ENCODE data around the gene SMYD3. TPM values are rescaled to one million over a fixed set of nuclear protein-coding genes. Genes with fewer than 3 reads are reported as not detected.

SMYD3 gene
- total and polyA plus RNA-seq, 2 donors, result 22.0 to 27.0 TPM

GRCh38 chr1:245879091-245879490 is 628.0 kb downstream of the SMYD3 start:
- Histone ChIP-seq H3K9me3 (ENCODE audit: control insufficient read depth in 2 of 2, insufficient read depth in 1 of 2, low read length in 1 of 2) (no peaks in the 10 kb centered on the region), H3K4me3 (ENCODE audit: low read length in 2 of 2) (no peak overlapping the region), H3K36me3 (ENCODE audit: control insufficient read depth in 2 of 2, insufficient read depth in 2 of 2, low read length in 1 of 2) (no peaks in the 10 kb centered on the region), H3K27ac (ENCODE audit: low read depth in 1 of 2, low read length in 1 of 2) (no peak overlapping the region), H3K27me3 (ENCODE audit: control insufficient read depth in 2 of 2, insufficient read depth in 1 of 2, low read length in 1 of 2) (no peaks in the 10 kb centered on the region), H3K4me1 (ENCODE audit: control insufficient read depth in 2 of 2, insufficient read depth in 2 of 2, low read length in 2 of 2) (no peaks in the 10 kb centered on the region)
- WGBS, result 98% methylated on average over 10 of the region's 10 CpGs
- no peak for DNase-seq (ENCODE audit: low read depth in 6 of 9, low spot score in 9 of 9)

DNA sequence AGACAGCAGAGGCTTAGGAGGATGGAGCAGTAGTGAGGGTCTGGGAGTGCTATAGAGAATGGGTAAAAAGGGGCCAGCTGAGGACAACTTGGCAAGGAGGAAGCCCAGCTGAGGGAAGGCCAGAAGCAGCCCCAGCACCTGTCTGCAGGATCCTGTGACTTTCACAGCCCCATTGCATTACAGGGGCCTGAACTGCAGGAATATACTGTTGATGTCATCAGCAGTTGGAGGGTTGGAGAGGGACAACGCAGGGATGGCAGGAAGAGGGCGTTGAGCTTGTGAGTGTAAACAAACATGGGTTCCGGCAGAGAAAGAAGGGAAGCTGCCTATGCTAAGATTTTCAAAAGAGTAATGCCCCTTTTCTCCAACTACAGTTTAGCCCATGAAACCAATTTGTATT is 628.5 kb downstream of the SMYD3 start:
- no peak overlapping the region for H3K27ac ChIP-seq (ENCODE audit: low read depth in 1 of 2, low read length in 1 of 2)
- WGBS, result 95% methylated on average over 3 of the region's 3 CpGs
- H3K9me3 ChIP-seq (ENCODE audit: control insufficient read depth in 2 of 2, insufficient read depth in 1 of 2, low read length in 1 of 2), result no peaks in the 10 kb centered on the region

GRCh38 chr1:245877976-245878375 is 629.1 kb downstream of the SMYD3 start:
- H3K4me1 ChIP-seq (ENCODE audit: control insufficient read depth in 2 of 2, insufficient read depth in 2 of 2, low read length in 2 of 2), result no peaks in the 10 kb centered on the region
- no peaks in the 10 kb centered on the region for H3K27me3 ChIP-seq (ENCODE audit: control insufficient read depth in 2 of 2, insufficient read depth in 1 of 2, low read length in 1 of 2)
- no peaks in the 10 kb centered on the region for H3K9me3 ChIP-seq (ENCODE audit: control insufficient read depth in 2 of 2, insufficient read depth in 1 of 2, low read length in 1 of 2)
- H3K36me3 ChIP-seq (ENCODE audit: control insufficient read depth in 2 of 2, insufficient read depth in 2 of 2, low read length in 1 of 2), result no peaks in the 10 kb centered on the region
- H3K27ac ChIP-seq (ENCODE audit: low read depth in 1 of 2, low read length in 1 of 2), result no peak overlapping the region
- no peak for DNase-seq (ENCODE audit: low read depth in 6 of 9, low spot score in 9 of 9)
- 91% methylated on average over 8 of the region's 8 CpGs for WGBS
- no peak overlapping the region for H3K4me3 ChIP-seq (ENCODE audit: low read length in 2 of 2)

More for the DNA sequence above, 628.5 kb downstream of the SMYD3 start:
- H3K4me3 ChIP-seq (ENCODE audit: low read length in 2 of 2), result no peak overlapping the region
- no peaks in the 10 kb centered on the region for H3K36me3 ChIP-seq (ENCODE audit: control insufficient read depth in 2 of 2, insufficient read depth in 2 of 2, low read length in 1 of 2)
- H3K4me1 ChIP-seq (ENCODE audit: control insufficient read depth in 2 of 2, insufficient read depth in 2 of 2, low read length in 2 of 2), result no peaks in the 10 kb centered on the region
- no peaks in the 10 kb centered on the region for H3K27me3 ChIP-seq (ENCODE audit: control insufficient read depth in 2 of 2, insufficient read depth in 1 of 2, low read length in 1 of 2)
- DNase-seq (ENCODE audit: low read depth in 6 of 9, low spot score in 9 of 9), result no peak

DNA sequence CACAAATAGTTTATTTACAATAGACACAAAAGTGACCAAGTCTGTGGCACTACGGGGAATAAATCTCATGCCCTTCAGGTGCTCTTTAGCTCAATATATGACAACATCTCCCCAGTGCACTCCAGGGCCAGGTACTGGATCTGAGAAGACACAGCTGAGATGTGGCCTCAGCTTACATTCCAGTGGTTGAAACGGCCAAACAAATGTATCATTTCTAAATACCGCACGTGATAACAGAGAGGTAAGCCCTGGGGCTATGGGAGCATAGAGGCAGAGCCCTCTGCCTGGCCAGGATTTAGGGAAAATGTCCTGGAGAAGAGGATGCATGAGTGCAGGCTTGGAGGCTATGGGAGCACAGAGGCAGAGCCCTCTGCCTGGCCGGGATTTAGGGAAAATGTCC is 630.5 kb downstream of the SMYD3 start:
- no peaks in the 10 kb centered on the region for H3K27me3 ChIP-seq (ENCODE audit: control insufficient read depth in 2 of 2, insufficient read depth in 1 of 2, low read length in 1 of 2)
- no peaks in the 10 kb centered on the region for H3K36me3 ChIP-seq (ENCODE audit: control insufficient read depth in 2 of 2, insufficient read depth in 2 of 2, low read length in 1 of 2)
- no peaks in the 10 kb centered on the region for H3K9me3 ChIP-seq (ENCODE audit: control insufficient read depth in 2 of 2, insufficient read depth in 1 of 2, low read length in 1 of 2)
- WGBS, result 85% methylated on average over 5 of the region's 5 CpGs
- no peaks in the 10 kb centered on the region for H3K4me1 ChIP-seq (ENCODE audit: control insufficient read depth in 2 of 2, insufficient read depth in 2 of 2, low read length in 2 of 2)
- no peak overlapping the region for H3K27ac ChIP-seq (ENCODE audit: low read depth in 1 of 2, low read length in 1 of 2)
- no peak for DNase-seq (ENCODE audit: low read depth in 6 of 9, low spot score in 9 of 9)
- no peak overlapping the region for H3K4me3 ChIP-seq (ENCODE audit: low read length in 2 of 2)

- H3K36me3 ChIP-seq (ENCODE audit: control insufficient read depth in 2 of 2, insufficient read depth in 2 of 2, low read length in 1 of 2), result no peaks in the 10 kb centered on the region
- H3K4me1 ChIP-seq (ENCODE audit: control insufficient read depth in 2 of 2, insufficient read depth in 2 of 2, low read length in 2 of 2), result no peaks in the 10 kb centered on the region
- no peaks in the 10 kb centered on the region for H3K9me3 ChIP-seq (ENCODE audit: control insufficient read depth in 2 of 2, insufficient read depth in 1 of 2, low read length in 1 of 2)
- 73% methylated on average over 4 of the region's 4 CpGs for WGBS
- no peak overlapping the region for H3K4me3 ChIP-seq (ENCODE audit: low read length in 2 of 2)
- peak overlapping the region in 1 of 2 donors; percentile 59 for H3K27ac ChIP-seq (ENCODE audit: low read depth in 1 of 2, low read length in 1 of 2)
- no peaks in the 10 kb centered on the region for H3K27me3 ChIP-seq (ENCODE audit: control insufficient read depth in 2 of 2, insufficient read depth in 1 of 2, low read length in 1 of 2)
- no peak for DNase-seq (ENCODE audit: low read depth in 6 of 9, low spot score in 9 of 9)
Measured at GRCh38 chr1:245875581-245876261, 631.4 kb downstream of the SMYD3 start.

DNA sequence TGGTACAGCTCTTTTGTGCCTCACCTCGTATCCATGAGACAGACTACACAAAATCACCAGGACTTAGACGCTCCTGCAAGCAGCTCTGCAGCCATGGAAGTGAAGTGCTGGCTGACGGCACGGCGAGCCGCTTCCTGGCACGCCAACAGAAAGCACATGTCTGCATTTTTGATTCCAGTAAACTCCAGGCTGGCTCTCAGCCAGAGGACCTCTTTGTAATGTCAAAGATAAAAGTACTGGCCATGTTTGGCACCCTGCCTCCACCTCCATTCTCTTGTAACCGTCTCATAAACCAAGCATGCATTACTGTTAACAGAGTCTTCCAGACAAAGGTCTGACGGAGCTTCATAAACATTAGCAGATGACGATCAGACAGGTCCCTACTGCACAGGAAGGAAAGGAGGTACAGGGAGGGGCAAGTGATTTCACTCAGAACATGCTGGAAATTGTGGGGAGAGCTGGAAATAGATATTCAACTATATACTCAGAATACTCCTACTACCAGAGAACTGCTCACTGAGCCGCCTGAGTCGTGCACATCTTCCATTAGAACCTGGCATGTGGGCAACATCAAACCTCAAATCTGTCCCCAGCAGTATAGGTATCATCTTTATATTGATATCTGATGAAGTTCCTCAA is 632.0 kb downstream of the SMYD3 start:
- H3K36me3 ChIP-seq (ENCODE audit: control insufficient read depth in 2 of 2, insufficient read depth in 2 of 2, low read length in 1 of 2), result no peaks in the 10 kb centered on the region
- no peaks in the 10 kb centered on the region for H3K4me1 ChIP-seq (ENCODE audit: control insufficient read depth in 2 of 2, insufficient read depth in 2 of 2, low read length in 2 of 2)
- no peaks in the 10 kb centered on the region for H3K27me3 ChIP-seq (ENCODE audit: control insufficient read depth in 2 of 2, insufficient read depth in 1 of 2, low read length in 1 of 2)
- H3K9me3 ChIP-seq (ENCODE audit: control insufficient read depth in 2 of 2, insufficient read depth in 1 of 2, low read length in 1 of 2), result no peaks in the 10 kb centered on the region
- H3K27ac ChIP-seq (ENCODE audit: low read depth in 1 of 2, low read length in 1 of 2), result peak overlapping the region in 1 of 2 donors; percentile 59
- WGBS, result 88% methylated on average over 12 of the region's 12 CpGs
- H3K4me3 ChIP-seq (ENCODE audit: low read length in 2 of 2), result no peak overlapping the region
- peak in 2 of 9 donors; percentile 15 to 36 for DNase-seq (ENCODE audit: low read depth in 6 of 9, low spot score in 9 of 9)

- no peak for DNase-seq (ENCODE audit: low read depth in 6 of 9, low spot score in 9 of 9)
- Histone ChIP-seq H3K36me3 (ENCODE audit: control insufficient read depth in 2 of 2, insufficient read depth in 2 of 2, low read length in 1 of 2) (no peaks in the 10 kb centered on the region), H3K4me3 (ENCODE audit: low read length in 2 of 2) (no peak overlapping the region), H3K4me1 (ENCODE audit: control insufficient read depth in 2 of 2, insufficient read depth in 2 of 2, low read length in 2 of 2) (no peaks in the 10 kb centered on the region), H3K27me3 (ENCODE audit: control insufficient read depth in 2 of 2, insufficient read depth in 1 of 2, low read length in 1 of 2) (no peaks in the 10 kb centered on the region), H3K9me3 (ENCODE audit: control insufficient read depth in 2 of 2, insufficient read depth in 1 of 2, low read length in 1 of 2) (no peaks in the 10 kb centered on the region), H3K27ac (ENCODE audit: low read depth in 1 of 2, low read length in 1 of 2) (no peak overlapping the region)
- 97% methylated on average over 7 of the region's 7 CpGs for WGBS
Measured at GRCh38 chr1:245873883-245874671, 633.0 kb downstream of the SMYD3 start.

DNA sequence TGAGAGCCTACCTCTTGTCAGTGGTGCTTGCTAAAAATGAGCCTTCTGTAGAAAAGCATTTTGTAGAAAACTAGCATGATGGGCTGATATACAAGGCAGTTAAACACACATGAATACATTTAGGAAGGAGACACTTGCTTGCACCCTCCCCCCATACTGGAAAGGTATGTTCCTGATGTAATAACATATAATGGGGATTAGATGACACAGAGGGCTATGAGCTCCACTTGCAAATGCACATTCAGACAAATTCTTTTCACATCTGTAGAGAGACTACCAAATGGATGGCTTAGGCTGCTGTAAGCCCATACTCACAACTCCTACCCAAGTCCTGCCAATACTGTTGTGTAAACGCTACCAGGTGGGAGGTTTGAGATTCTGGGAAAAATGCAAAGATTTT is 634.0 kb downstream of the SMYD3 start:
- Histone ChIP-seq H3K9me3 (ENCODE audit: control insufficient read depth in 2 of 2, insufficient read depth in 1 of 2, low read length in 1 of 2) (no peaks in the 10 kb centered on the region), H3K4me3 (ENCODE audit: low read length in 2 of 2) (no peak overlapping the region), H3K36me3 (ENCODE audit: control insufficient read depth in 2 of 2, insufficient read depth in 2 of 2, low read length in 1 of 2) (no peaks in the 10 kb centered on the region), H3K27me3 (ENCODE audit: control insufficient read depth in 2 of 2, insufficient read depth in 1 of 2, low read length in 1 of 2) (no peaks in the 10 kb centered on the region), H3K4me1 (ENCODE audit: control insufficient read depth in 2 of 2, insufficient read depth in 2 of 2, low read length in 2 of 2) (no peaks in the 10 kb centered on the region), H3K27ac (ENCODE audit: low read depth in 1 of 2, low read length in 1 of 2) (no peak overlapping the region)
- 98% methylated on average over 1 of the region's 1 CpG for WGBS
- DNase-seq (ENCODE audit: low read depth in 6 of 9, low spot score in 9 of 9), result no peak

DNA sequence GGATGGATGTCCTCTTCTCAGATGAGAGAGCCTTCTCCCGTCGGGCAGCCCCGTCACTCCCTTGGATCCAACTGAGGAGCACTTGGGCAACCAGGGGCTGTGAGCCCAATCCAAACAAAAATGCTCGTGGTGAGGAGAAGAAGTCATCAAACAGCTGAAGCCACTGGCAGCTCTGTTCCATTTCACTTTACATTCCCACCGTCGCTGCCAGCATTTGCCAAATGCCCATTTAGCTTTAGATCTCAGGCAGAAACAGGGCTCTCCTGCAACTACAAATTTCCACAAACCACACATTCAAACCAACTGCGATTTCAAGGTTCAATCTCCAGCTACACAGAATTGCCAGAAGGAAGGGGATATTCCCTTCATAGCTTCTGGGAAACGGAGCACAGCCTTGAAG is 634.6 kb downstream of the SMYD3 start:
- Histone ChIP-seq H3K27ac (ENCODE audit: low read depth in 1 of 2, low read length in 1 of 2) (no peak overlapping the region), H3K36me3 (ENCODE audit: control insufficient read depth in 2 of 2, insufficient read depth in 2 of 2, low read length in 1 of 2) (no peaks in the 10 kb centered on the region), H3K9me3 (ENCODE audit: control insufficient read depth in 2 of 2, insufficient read depth in 1 of 2, low read length in 1 of 2) (no peaks in the 10 kb centered on the region), H3K4me3 (ENCODE audit: low read length in 2 of 2) (no peak overlapping the region), H3K4me1 (ENCODE audit: control insufficient read depth in 2 of 2, insufficient read depth in 2 of 2, low read length in 2 of 2) (no peaks in the 10 kb centered on the region), H3K27me3 (ENCODE audit: control insufficient read depth in 2 of 2, insufficient read depth in 1 of 2, low read length in 1 of 2) (no peaks in the 10 kb centered on the region)
- DNase-seq (ENCODE audit: low read depth in 6 of 9, low spot score in 9 of 9), result no peak
- 97% methylated on average over 8 of the region's 8 CpGs for WGBS

All from thymus (tissue), 11 donors.